ENCODE data around the gene NDUFV3. TPM values are rescaled to one million over a fixed set of nuclear protein-coding genes. Genes with fewer than 3 reads are reported as not detected.
"Not testable (repeated sequence)": the region's sequence is repeated elsewhere in the genome, so short reads cannot be mapped to it uniquely, and the experiment has no call there.

NDUFV3 gene
- polyA plus RNA-seq, 1 of the 3 experiments (the other 2 are of a cell fraction) = 32.9 TPM

DNA sequence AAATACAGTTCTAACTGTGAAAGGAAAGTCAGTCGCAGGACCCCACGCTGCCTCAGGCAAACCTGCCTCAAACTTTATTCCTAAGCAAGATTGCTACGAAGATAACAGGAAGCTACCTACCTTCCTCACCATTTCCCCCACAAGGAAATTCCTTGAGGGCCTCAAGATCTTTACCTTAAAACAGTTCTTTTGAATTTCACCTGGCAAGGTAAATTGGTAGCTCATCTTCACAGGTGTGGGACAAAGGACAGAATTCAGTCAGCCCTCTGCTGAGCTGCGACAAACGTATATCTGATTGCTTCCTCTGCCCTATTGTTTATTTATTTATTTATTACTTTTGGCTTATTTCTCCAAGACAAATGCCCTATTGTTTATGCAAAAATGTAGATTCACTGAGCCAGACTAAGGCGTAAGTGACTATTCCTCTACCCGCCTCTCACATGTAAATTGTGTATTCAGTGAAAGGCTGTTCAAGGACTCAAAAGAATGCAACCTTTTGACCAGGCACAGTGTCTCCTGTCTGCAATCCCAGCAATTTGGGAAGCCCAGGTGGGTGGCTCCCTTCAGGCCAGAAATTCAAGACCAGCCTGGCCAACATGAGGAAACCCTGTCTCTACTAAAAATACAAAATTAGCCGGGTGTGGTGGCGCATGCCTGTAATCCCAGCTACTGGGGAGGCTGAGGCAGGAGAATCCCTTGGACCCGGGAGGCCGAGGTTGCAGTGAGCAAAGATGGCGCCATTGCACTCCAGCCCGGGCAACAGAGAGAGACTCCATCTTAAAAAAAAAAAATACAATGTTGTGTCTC, 63.9 kb downstream of the NDUFV3 start:
- no peaks in the 10 kb centered on the region for H3K9me3 ChIP-seq
- H3F3A ChIP-seq (replicated peaks; ENCODE audit: insufficient read depth) = no peaks in the 10 kb centered on the region
- no peaks in the 10 kb centered on the region for H3K27me3 ChIP-seq (ENCODE audit: insufficient read depth)
- no peaks in the 10 kb centered on the region for H3K36me3 ChIP-seq (replicated peaks in 1 of 2; ENCODE audit: control insufficient read depth in 1 of 2, insufficient read depth in 2 of 2, low read length in 1 of 2)
- ChIA-PET CTCF (no interaction called here), POLR2A (no interaction called here)
- no peak overlapping the region for H3K4me2 ChIP-seq
- H2AFZ ChIP-seq (ENCODE audit: low read depth) = no peak overlapping the region
- no peaks in the 10 kb centered on the region for H3K4me1 ChIP-seq (ENCODE audit: control insufficient read depth in 1 of 2, insufficient read depth in 2 of 2, low read depth in 1 of 2, low read length in 1 of 2)
- no peaks in the 10 kb centered on the region for H3K79me2 ChIP-seq (ENCODE audit: insufficient read depth)
- H3K4me3 ChIP-seq (ENCODE audit: low read depth in 2 of 2, low read length in 1 of 2) = no peak overlapping the region
- 86% methylated on average over 13 of the region's 13 CpGs for WGBS (ENCODE audit: low lambda C conversion rate)
- no peaks in the 10 kb centered on the region for H3K9me2 ChIP-seq
- H3K9ac ChIP-seq = no peak overlapping the region
- no peak for TF ChIP-seq ELF1 (IDR thresholded peaks at IDR 0.05)
- no peak for TF ChIP-seq EP300 (IDR thresholded peaks at IDR 0.05; ENCODE audit: borderline replicate concordance in 1 of 2, low read depth in 1 of 2, low read length in 1 of 2)
- TF ChIP-seq, protein P1, sequence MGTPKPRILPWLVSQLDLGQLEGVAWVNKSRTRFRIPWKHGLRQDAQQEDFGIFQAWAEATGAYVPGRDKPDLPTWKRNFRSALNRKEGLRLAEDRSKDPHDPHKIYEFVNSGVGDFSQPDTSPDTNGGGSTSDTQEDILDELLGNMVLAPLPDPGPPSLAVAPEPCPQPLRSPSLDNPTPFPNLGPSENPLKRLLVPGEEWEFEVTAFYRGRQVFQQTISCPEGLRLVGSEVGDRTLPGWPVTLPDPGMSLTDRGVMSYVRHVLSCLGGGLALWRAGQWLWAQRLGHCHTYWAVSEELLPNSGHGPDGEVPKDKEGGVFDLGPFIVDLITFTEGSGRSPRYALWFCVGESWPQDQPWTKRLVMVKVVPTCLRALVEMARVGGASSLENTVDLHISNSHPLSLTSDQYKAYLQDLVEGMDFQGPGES (IDR thresholded peaks at IDR 0.05; ENCODE audit: low read depth, low read length) = no peak
- TF ChIP-seq, protein P2, sequence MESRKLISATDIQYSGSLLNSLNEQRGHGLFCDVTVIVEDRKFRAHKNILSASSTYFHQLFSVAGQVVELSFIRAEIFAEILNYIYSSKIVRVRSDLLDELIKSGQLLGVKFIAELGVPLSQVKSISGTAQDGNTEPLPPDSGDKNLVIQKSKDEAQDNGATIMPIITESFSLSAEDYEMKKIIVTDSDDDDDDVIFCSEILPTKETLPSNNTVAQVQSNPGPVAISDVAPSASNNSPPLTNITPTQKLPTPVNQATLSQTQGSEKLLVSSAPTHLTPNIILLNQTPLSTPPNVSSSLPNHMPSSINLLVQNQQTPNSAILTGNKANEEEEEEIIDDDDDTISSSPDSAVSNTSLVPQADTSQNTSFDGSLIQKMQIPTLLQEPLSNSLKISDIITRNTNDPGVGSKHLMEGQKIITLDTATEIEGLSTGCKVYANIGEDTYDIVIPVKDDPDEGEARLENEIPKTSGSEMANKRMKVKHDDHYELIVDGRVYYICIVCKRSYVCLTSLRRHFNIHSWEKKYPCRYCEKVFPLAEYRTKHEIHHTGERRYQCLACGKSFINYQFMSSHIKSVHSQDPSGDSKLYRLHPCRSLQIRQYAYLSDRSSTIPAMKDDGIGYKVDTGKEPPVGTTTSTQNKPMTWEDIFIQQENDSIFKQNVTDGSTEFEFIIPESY (IDR thresholded peaks at IDR 0.05; ENCODE audit: borderline replicate concordance, low read depth) = no peak
- no peak for TF ChIP-seq TEAD4 (IDR thresholded peaks at IDR 0.05; ENCODE audit: borderline replicate concordance, insufficient read depth)
- no peak for TF ChIP-seq RFX5 (IDR thresholded peaks at IDR 0.05; ENCODE audit: low read length)
- TF ChIP-seq NRF1 (IDR thresholded peaks at IDR 0.05; ENCODE audit: low read depth, low read length) = no peak
- no peak for TF ChIP-seq POLR2AphosphoS5 (IDR thresholded peaks at IDR 0.05; ENCODE audit: low read depth, low read length)
- TF ChIP-seq, protein P3, sequence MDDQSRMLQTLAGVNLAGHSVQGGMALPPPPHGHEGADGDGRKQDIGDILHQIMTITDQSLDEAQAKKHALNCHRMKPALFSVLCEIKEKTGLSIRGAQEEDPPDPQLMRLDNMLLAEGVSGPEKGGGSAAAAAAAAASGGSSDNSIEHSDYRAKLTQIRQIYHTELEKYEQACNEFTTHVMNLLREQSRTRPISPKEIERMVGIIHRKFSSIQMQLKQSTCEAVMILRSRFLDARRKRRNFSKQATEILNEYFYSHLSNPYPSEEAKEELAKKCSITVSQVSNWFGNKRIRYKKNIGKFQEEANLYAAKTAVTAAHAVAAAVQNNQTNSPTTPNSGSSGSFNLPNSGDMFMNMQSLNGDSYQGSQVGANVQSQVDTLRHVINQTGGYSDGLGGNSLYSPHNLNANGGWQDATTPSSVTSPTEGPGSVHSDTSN (IDR thresholded peaks at IDR 0.05) = no peak
- H3K27ac ChIP-seq (ENCODE audit: low read depth in 2 of 2, low read length in 1 of 2) = no peak overlapping the region
- no peak for DNase-seq
- no peaks in the 10 kb centered on the region for H4K20me1 ChIP-seq (ENCODE audit: insufficient read depth)

DNA sequence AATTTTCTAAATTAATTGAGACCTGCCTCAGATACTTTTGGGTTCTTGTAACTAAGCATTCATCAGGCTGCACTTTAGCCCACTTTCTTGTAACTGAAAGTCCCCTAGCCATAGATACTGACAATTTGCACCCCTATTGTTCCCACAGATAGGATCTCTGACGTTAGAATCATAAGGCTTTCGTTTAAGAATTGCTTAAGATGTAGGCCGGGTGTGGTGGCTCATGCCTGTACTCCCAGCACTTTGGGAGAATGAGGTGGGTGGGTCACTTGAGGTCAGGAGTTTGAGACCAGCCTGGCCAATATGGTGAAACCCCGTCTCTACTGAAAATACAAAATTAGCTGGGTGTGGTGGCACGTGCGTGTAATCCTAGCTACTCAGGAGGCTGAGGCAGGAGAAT, 65.0 kb downstream of the NDUFV3 start:
- H4K20me1 ChIP-seq (ENCODE audit: insufficient read depth); H3K9me2 ChIP-seq; H3F3A ChIP-seq (replicated peaks; ENCODE audit: insufficient read depth); H3K4me3 ChIP-seq (ENCODE audit: low read depth in 2 of 2, low read length in 1 of 2); H3K27me3 ChIP-seq (ENCODE audit: insufficient read depth); H2AFZ ChIP-seq (ENCODE audit: low read depth); H3K4me1 ChIP-seq (ENCODE audit: control insufficient read depth in 1 of 2, insufficient read depth in 2 of 2, low read depth in 1 of 2, low read length in 1 of 2); CTCF ChIA-PET; H3K9ac ChIP-seq; H3K36me3 ChIP-seq (replicated peaks in 1 of 2; ENCODE audit: control insufficient read depth in 1 of 2, insufficient read depth in 2 of 2, low read length in 1 of 2); H3K9me3 ChIP-seq; H3K4me2 ChIP-seq; DNase-seq; H3K27ac ChIP-seq (ENCODE audit: low read depth in 2 of 2, low read length in 1 of 2); H3K79me2 ChIP-seq (ENCODE audit: insufficient read depth); POLR2A ChIA-PET: not testable (repeated sequence)
- WGBS (ENCODE audit: low lambda C conversion rate) = 79% methylated on average over 6 of the region's 6 CpGs

Measured in SK-N-SH (cell line).